Stimulated activated CD8-positive, alpha-beta memory T cell treated with anti-CD3 and anti-CD28 coated beads, Interleukin-12 subunit alpha, Interleukin-12 subunit beta, amount 100 ng/mL, for 24 hours (primary cell): Measurements from ENCODE around the gene COL16A1.

Experiments used
- DNase-seq: peaks from one replicate; pipeline ENCODE4 v3.0.0-alpha.2; 2020; ENCODE audit errors: extremely low read depth

Gene COL16A1

DNA sequence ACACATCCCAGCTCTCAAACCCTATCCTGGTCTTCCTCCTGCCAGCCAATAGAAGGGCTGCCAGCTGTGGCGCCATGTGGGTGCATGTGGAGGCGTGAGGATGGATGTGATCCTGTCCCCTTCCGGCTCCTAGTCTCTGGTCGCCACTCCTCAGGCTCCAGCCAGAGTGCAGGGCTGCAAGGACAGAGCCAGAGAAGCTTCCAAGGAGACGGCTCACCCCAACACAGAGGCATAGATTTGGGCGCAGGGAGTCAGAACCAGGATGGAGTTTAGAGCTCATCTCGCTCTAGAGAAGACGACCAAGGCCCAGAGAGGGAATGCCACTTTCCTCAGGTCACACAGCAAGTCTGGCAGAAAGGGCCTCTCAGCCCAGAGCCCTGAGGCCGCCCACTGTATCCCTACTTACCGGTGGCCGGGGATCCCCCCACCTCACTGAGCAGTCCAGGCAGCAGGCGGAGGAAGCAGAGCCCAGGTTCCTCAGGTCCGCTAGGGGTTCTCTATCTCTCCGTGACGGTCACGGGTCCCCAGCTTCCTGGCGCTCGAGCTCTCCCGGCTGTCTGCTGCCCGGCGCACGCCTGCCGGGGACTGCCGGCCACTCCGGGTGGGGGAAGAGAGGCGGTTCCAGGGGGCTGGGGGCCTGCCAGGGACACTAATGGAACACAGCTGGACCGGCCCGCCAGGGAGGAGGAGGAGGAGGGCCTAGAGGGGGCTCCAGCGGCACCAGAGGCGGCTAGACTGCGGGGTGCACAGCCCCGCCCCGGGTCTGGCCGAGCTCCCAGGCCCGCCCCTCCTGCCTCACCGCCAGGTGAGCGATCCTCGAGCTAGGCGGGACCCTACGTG is at the start of gene COL16A1:
TSS of gene COL16A1 (minus strand) at position 587 of the 840 bp plus-strand sequence. CDS start 1,824 bp downstream, outside the sequence.
- DNase-seq = no peak

DNA sequence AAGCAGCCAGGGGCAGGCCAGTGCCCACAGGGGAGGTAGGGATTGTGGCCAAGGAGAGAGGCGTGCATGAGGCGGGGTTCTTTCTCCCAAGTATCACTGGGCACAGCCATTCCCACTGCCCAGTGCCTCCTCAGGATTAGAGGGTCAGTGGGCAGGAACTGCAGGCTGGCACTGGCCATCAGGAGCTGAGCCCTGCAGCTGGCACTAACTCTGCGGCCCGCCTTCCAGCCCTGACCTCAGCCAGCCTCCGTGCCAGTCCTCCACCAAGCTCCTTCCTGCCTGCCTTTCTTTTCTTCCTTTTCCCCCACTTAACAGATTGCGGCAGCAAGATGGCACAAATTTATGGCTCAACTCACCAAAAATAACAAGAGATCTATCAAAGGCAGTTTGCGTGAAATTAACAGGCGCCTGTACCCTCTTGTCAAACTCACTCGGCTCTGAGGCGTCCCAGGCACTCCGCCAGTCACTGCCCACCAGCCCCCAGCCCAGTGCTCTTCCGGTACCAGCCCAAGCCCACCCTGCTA is 49.2 kb upstream of the COL16A1 start:
- DNase-seq = no peak

DNA sequence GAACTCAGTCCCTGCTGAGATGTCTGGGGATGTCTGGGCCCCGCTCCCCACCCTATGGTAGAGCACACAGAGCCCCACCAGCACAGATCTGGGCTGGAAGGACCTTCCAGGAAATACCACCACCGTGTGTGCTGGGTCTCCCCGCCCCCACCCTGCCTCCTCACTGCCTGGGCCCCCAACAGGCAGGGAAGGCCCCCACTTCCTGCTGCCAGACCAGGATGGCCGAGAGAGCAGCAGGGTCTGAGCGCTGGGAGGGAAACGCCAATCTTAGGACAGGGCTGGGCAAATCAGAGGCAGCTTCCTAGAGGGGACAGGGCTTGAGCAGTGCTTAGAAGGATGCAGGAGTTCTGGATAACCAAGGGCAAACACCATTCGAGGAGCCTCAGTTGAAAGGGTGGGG is 48.4 kb upstream of the COL16A1 start:
- DNase-seq = no peak

DNA sequence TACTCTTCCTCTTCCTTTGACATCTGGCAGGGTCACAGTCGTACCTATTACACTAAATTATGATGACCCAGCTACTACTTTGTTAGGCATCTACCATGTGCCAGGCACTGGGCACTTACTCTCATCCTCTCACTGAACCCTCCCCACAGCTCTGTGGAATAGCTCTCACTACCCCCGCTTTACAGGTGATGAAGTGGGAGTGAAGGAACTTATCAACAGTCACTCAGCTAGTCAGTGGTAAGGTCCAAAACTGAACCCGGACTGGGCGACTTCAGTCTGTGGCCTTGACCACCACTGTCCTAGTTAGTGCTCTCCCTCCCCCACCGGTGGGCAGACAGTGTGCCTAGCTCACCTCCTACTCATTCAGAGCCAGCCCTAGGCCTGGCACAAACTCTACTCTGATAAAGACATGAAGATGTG is 48.0 kb upstream of the COL16A1 start:
- no peak for DNase-seq

DNA sequence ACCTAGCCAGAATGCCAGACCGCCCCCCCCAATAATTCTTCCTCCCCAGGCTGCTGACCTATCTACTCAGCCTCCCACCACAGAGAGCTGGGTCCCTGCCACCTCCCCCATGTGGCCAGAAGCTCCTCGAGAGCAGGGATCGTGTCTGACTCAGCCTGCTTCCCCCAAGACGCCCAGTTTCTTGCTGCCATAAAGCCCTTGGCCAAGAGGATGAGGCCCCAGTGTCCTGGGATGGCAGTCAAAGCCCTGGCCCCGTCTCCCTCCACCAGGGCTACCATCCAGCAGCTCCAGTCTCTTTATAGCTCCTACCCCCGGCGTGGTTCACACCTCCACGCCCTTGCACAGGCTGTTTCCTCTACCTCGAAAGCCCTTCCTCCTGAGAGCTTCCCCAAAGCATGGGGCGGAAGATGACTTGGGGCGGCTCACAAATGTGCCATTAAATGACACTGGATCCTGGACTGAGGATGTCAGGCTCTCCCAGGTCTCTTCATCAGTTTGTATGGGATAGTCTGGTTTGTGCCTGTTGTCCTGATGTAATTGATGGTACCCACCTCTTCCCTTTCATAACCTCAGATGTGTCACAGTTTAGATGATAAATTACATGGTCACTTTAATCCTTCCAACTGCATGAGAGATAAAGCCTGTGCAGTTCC is 47.2 kb upstream of the COL16A1 start:
- no peak for DNase-seq

DNA sequence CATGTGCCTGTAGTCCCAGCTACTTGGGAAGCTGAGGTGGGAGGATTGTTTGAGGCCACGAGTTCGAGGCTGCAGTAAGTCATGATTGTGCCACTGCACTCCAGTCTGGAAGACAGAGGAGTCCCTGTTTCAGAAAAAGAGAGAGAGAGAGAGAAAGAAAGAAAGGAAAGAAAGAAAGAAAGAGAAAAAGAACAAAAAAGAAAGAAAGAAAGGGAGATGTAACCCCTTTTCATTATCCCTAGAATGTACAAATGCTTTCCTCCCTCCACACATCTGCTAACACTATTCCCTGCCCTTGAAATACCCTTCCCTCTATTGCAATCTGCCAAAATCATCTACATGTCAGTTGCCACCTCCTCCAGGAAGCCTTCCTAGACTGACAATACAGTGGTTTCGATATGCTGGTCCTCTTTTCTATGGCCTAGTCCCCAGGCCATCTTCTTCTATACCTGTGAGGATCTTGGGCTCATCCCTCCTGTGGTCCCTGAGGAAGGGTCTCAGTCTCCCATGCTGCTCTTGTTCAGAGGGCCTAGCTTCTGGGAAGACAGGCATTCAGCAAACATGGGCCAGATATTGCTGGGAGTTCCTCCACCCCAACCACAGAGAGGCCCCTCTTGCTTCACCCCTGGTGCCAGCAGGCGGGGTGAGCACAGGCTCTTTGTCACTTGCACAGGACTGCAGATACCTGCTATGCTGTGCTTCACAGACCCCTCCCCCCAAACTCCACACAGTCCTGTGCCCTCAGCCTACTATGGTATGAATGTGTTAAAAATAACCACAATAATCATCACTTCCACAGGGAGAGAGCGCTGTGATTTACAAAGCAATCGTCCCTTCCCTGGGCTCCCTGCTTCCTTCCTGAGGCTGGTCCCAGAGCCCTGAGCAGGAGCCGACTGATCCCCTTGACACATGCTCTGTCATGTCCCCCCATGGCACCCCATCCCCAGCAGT is 46.2 kb upstream of the COL16A1 start:
- no peak for DNase-seq

DNA sequence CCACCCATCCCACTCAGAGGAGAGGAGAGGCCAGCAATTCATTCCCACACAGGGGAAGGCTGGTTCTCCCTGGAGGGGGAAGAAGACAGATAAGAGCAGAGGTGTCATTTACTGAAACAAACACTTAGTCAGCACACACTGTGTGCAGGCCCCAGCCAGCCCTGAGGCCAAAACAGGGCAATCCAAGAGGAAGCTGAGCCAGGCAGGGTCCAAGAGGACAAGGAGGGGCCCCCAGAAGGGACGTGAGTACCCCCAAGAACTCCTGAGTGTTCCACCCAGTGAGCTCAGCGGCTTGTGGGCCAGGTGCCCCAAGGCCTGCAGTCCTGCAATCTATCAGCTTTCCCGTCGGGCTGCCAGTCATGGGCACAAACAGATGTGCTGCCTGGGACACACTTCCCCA is 44.5 kb upstream of the COL16A1 start:
- DNase-seq = no peak

DNA sequence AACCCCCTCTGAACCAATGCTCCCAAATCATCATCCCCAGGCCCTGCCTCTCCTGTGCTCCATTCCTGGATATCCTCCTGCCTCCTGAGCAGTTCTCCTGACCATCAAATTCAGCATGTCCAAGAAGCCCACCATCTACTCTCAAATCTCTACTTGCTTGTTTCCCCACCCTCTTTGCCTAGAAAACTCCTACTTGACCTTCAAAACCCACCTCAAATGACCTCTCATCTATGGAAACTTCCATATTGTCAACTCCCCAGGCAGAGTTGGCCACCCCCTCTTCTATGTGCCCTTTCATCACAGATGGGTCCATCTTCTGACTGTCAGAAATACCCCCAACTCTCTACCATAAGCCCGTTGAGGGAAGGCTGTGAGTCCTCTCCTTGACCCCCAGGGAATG is 43.5 kb upstream of the COL16A1 start:
- DNase-seq = no peak

DNA sequence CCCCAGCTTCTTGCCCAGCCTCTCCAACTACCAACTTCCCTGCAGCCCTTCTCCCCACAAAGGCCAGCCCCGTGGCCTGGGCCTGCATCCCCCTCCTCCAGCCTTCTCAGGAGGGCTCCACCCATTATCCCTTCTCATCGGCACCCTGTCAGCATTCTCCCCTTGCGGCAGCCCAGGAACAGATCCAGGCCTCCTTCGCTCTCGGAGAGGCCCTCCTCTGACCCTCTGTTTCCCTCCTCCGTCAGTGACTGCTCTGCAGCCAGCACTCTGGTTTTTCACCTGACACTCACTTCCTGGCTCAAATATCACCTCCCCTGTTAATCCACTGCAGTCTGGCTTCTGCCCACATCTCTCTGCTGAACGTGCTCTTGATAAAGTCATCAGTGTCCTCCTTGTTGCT is 42.9 kb upstream of the COL16A1 start:
- no peak for DNase-seq

DNA sequence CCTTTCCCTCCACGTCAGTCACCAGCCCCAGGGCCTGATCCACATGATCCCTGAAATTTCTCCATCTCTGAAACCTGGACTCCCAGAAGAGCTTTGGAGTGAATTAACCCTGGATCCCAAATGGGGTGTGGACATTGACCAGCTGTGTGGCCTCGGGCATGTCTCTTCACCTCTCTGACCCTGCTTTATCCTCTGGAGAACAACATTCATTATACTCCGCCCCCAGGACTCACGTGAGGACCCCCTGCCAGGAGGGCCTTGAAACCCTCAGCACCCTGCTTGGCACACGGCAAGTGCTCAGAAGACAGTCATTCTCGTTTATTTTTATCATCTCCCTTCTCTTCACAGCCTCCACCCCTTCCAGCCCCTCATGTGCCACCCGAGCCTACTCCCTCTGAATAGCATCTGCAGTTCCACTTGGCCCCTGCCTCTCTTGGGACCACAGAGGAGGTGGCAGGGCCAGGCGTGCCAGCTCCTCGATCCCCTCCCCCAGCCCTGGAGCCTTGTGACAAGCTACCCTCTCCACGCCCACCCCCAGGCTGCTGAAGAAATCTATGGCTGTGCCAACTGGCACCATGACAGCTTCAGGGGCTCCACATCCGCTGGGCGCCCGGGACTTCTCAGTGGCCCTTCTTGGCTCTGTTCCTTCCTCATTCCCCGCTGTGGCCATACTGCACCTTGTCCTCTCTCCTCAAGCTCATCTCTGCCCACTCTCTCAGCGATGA is 42.3 kb upstream of the COL16A1 start:
- no peak for DNase-seq

DNA sequence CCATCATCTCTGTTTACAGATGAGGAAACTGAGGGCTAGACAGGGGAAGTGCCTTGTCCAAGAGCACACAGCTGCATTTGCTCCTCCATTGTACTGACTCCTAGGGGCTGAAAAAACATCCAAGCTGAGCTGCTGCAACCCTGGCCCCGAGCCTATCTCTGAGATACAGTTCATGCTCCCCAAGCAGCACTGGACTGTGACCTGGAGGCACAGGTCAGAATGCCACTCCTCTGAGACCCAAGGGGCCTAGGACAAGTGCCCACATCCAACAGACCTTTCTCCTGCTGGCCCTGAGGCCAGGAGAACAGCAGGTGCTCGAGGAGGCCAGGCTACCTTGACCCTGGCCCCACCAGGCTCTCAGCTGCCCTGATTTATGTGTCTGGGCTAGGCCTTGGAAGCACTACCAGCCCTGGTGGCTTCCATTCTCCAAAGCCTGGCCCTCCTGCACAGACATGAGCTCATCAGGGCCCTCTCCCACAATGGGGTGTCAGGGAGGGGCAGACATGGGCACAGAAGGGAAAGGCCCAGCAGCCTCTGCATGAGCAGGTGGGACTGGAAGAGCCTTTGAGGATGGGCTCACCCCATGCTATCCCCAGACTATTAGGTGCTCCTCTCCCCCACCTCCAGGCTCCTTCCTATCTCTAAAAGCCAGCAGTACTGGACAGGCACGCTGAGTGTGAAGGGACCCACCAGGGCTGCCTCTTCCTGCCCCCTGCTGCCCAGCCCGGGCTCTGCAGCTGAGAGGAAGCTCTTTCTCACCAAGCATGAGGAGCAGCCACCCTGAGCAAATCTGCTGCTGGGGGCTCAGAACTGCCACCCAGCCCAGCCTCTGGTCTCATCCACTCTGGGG is 41.5 kb upstream of the COL16A1 start:
- no peak for DNase-seq

DNA sequence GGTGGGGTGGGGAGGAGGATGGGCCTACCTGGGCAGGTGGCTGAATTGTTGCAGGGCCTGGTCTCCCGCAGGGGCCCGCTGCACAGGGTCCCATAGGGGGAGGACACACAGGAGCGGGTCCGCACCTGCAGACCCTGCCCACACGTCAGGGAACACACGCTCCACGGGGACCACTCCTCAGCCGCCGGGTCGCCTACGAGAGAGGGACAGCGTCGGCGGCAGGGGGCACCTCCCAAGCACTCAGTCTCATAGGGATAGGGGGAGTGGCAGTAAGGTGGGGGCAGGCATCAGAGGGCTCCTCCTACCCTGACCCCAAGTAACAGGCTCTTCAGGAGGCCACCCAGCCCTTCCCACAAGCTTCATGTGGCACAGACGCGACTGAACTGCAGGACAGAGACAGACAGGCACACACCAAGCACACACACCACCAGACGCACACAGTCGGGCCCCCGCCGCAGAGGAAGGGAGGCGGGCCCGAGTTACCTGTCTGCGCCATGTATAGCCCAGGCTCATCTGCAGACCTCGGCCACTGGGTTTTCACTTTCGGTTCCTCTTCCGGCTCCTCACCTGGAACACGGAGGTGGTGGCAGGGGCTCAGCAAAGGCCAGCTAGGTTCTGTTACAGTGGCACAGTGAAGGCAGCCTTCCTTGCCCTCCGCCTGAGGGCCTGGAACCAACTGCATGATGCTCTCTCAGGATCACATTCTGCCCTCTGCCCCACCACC is 40.5 kb upstream of the COL16A1 start:
- no peak for DNase-seq

DNA sequence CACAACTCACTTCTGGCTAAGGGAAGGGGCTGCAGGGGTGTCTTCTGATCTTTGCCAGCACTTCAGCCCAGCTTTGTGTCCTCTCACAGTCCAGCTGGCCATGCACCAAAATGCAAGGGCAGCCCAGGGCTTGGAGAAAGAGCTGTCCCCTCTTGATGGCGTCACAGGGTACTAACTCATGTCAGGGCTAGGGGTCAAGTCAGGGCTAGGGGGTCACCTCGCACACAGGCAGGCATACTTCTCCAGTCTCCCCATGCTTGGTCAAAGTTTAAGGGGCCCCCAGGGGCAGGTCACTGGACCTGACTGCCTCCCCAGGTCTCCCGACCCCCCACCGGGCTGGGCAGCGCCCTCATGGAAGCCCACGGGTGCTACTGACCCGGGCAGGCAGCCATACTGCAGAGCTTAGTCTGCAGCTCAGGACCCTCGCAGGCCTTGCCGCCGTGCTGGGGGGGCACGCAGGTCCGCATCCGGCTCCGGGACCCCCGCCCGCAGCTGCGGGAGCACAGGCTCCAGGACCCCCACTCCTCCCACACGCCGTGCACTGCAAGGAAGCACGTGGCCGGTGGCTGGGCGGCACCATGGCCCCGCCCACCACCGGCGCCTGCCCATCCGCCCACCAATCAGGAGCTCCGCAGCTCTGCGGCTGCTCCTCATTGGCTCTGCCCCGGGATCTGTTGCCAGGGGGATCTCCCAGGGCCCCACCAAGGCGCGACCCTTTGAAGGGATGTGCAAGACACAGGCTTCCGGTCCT is 38.8 kb upstream of the COL16A1 start:
- no peak for DNase-seq

DNA sequence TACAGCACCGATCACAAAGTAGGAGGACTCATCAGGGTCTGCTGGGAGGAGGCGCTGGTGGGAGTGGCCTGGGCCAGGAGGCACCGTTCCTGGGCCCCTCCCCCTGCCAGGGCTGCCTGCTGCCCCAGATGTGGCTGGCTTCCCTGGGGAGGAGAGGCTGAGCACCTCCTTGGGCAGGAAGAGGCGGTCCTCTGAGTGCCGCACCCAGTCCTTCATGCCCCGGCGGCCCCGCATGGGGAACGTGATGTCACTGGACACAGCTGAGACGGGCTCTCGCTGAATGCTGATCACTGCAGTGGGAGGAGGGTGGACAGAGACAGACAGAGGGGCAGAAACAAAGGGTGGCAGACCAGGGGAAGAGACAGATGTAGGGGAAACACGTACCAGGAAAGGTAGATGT is 35.5 kb upstream of the COL16A1 start:
- DNase-seq = no peak

DNA sequence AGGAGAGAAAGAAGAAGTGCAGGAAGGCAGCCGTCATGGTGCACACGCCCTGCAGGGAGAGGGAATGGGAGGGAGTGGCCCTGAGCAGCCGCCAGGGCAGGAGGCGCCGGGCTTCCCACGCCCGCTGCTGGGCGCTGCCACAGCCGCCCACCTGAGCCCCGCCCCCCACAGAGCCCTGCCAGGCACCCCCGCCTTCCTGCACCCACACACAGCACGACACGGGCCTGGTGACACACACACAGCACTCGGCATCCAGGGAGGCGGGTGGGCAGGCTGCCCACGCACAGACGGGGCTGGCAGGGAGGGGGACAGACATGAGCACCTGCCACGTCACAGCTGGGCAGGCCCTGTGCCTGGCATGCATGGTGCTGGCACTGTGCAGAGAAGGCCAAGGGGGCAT is 32.9 kb upstream of the COL16A1 start:
- DNase-seq = no peak

DNA sequence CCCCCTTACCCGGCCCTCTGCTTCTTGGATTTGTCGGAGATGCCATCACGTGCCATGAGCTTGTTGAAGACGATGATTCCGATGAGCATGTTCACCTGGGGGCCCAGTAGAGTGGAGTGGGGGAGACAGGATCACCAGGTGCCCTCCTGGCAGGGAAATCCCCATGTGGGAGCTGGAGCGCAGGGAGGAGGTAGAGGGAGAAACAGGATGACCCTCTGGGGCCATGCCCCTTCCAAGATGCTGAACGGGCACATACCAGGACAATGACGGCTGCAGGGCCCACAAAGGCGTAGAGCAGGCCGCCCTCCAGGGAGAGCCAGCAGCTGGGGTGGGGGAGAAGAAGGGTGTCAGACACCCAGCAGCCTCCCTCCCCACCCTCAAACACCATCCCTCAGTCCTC is 31.8 kb upstream of the COL16A1 start:
- no peak for DNase-seq

DNA sequence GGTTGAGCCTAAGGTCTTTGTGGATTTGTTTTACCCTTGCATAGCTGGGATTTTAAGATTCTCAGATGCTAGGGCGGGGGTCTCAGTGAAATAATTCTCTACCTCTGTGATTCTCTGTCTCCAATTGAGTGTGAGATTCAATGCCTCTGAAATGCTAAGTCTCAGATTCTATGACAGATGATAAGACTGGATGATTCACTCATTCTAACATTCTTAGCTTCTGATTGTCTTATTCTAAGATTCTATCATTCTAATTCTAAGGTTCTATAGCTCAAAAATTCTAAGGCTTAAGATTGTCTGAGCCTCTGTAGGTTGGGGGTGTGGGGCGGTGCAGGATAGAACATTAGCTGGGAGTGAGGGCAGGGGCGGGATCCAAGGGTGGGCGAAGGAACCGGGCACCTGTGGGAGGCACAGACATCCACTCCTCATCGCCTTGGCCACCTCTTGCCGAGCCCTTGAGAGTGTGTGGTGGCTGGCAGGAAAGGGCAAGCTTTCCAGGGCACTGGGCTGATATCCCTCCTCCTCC is 30.8 kb upstream of the COL16A1 start:
- no peak for DNase-seq

DNA sequence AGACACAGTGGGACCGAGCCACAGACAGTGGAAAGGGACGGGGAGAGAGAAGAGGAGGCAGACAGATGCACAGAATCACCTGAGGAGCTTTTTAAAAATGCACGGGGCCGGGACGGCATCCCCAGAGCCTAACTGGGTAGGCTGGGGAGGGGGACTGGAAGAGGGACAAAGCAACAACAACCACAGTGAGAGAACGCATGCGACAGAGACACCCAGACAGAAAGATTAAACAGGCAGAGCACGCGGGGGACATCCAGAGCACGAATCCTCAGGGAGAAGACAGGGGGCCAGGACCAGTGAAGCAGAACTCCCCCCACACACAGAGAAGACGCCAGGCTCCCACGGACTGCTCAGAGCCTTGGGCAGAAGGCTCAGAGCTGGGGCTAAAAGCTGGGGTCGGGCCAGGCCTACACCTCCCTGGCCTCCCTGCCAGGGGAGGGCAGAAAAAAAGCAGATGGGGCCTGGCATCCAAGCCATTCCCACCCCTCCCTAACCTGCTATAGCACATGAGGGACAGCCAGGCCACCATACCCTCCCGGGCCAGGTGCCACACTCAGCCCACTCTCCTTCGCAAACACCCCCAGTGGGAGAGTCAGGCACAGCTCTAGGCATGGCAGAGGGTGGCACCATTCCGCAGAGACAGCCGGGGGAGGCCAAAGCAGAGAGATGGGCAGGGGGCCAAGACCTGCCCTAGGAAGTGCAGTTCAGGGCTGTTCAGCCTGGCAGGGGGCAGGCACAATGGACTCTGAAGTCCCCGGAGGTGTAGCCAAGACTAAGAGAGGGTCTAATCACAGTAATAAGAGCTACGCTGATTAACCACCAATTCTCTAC is 29.8 kb upstream of the COL16A1 start:
- DNase-seq = no peak
